HEK293T (cell line): Measurements from ENCODE around the gene DPPA4.
"Not testable (repeated sequence)": the region's sequence is repeated elsewhere in the genome, so short reads cannot be mapped to it uniquely, and the experiment has no call there.

Source experiments
- CTCF ChIA-PET: fragments of 350-600 bp; formaldehyde crosslinking; extraction: SDS; loops from one replicate; lab custom pipeline; 2021; ENCODE audit warnings: antibody characterized with exemption, inconsistent platforms; lab: Yijun Ruan, JAX
- POLR2A ChIA-PET: fragments of 350-600 bp; formaldehyde crosslinking; extraction: SDS; loops from one replicate; lab custom pipeline; 2020; ENCODE audit warnings: antibody characterized with exemption, inconsistent platforms; lab: Yijun Ruan, JAX
- DNase-seq: peaks from one replicate; pipeline ENCODE4 v3.0.0; 2012; ENCODE audit warnings: mixed read lengths; ENCODE audit errors: extremely low spot score
- ARNT ChIP-seq: fragments of 450-650 bp; IDR thresholded peaks from 2 replicates; pipeline ENCODE4 v1.6.1; 2017; ENCODE audit warnings: mild to moderate bottlenecking
- BHLHE40 ChIP-seq: fragments of 450-650 bp; IDR thresholded peaks from 2 replicates; pipeline ENCODE4 v1.6.1; 2016; ENCODE audit warnings: mild to moderate bottlenecking, moderate library complexity, borderline replicate concordance
- CTBP1 ChIP-seq: fragments of 450-650 bp; IDR thresholded peaks from 2 replicates; pipeline ENCODE4 v1.6.1; 2016; ENCODE audit warnings: borderline replicate concordance
- ELF4 ChIP-seq: fragments of 450-650 bp; IDR thresholded peaks from 2 replicates; pipeline ENCODE4 v1.6.1; 2017; ENCODE audit warnings: antibody characterized with exemption
- FOXA1 ChIP-seq: fragments of 450-650 bp; IDR thresholded peaks from 2 replicates; pipeline ENCODE4 v1.6.1; 2016; ENCODE audit warnings: mild to moderate bottlenecking
- FOXK2 ChIP-seq: fragments of 450-650 bp; IDR thresholded peaks from 2 replicates; pipeline ENCODE4 v1.6.1; 2016; ENCODE audit warnings: mild to moderate bottlenecking
- FOXM1 ChIP-seq: fragments of 450-650 bp; IDR thresholded peaks from 2 replicates; pipeline ENCODE4 v1.6.1; 2017; ENCODE audit warnings: mild to moderate bottlenecking, borderline replicate concordance
- HDGF ChIP-seq: fragments of 450-650 bp; IDR thresholded peaks from 2 replicates; pipeline ENCODE4 v1.6.1; 2017; ENCODE audit warnings: antibody characterized with exemption, borderline replicate concordance
- L3MBTL2 ChIP-seq: fragments of 450-650 bp; conservative IDR thresholded peaks from 2 replicates; pipeline ENCODE4 v1.6.1; 2016; ENCODE audit warnings: mild to moderate bottlenecking
- LEF1 ChIP-seq: fragments of 450-650 bp; IDR thresholded peaks from 2 replicates; pipeline ENCODE4 v1.6.1; 2017; ENCODE audit warnings: mild to moderate bottlenecking, borderline replicate concordance
- NFRKB ChIP-seq: fragments of 450-650 bp; IDR thresholded peaks from 2 replicates; pipeline ENCODE4 v1.6.1; 2016; ENCODE audit warnings: mild to moderate bottlenecking, moderate library complexity
- PKNOX1 ChIP-seq: fragments of 450-650 bp; IDR thresholded peaks from 2 replicates; pipeline ENCODE4 v1.6.1; 2016
- SP1 ChIP-seq: fragments of 450-650 bp; IDR thresholded peaks from 2 replicates; pipeline ENCODE4 v1.6.1; 2017
- SUZ12 ChIP-seq: fragments of 450-650 bp; IDR thresholded peaks from 2 replicates; pipeline ENCODE4 v1.6.1; 2016; ENCODE audit warnings: mild to moderate bottlenecking
- TARDBP ChIP-seq: fragments of 450-650 bp; IDR thresholded peaks from 2 replicates; pipeline ENCODE4 v1.6.1; 2016
- ZNF384 ChIP-seq: fragments of 450-650 bp; IDR thresholded peaks from 2 replicates; pipeline ENCODE4 v1.6.1; 2016

Gene DPPA4

DNA sequence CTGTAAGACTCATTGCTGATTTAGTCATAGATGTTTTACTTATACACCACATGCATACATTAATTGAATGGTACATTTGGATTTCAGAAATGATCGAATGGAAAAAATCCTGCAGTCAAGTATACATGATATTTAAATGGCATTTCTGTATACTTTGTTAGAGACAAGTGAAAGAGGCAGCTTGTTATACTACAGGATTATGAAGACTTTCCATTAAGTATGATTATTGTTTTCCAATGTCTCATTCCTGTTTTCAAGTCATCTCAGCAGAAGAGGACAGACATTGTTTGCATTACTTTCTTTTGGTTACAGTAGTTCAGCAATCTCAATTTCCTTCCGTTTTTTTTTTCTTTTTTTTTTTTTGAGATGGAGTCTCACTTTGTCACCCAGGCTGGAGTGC lies 36.6 kb upstream of the DPPA4 start:
- no peak for DNase-seq
- TF ChIP-seq L3MBTL2: no peak
- no peak for TF ChIP-seq NFRKB
- TF ChIP-seq PKNOX1: no peak
- TF ChIP-seq FOXK2: no peak
- TF ChIP-seq FOXM1: no peak
- ChIA-PET POLR2A (no interaction called here), CTCF (no interaction called here)

DNA sequence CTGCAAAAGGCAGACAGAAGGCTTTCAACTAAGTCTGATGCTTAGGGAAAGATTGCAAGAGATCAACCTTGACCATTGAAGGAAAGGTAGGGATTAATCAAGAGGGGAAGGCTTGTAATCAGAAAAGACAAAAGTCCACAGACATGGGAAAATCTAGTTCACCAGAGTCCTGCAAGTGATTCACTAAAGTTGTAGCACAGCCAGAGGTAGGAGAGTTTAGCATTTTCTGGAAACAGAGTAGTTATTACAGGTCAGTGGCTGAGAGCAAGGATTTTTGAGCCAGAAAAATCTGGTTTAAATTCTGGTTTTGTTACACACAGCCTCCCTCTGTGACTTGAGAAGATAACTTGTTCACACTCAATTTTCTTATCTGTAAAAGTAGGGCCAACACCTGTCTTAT lies 35.3 kb upstream of the DPPA4 start:
- TF ChIP-seq ARNT (no peak), ELF4 (no peak), SUZ12 (no peak), CTBP1 (no peak)
- DNase-seq: no peak
- ChIA-PET CTCF (no interaction called here), POLR2A (no interaction called here)

- CTCF ChIA-PET: no interaction called here
- POLR2A ChIA-PET: no interaction called here
- no peak for DNase-seq
- TF ChIP-seq NFRKB (no peak), PKNOX1 (no peak), ZNF384 (no peak), TARDBP (no peak), ELF4 (no peak), FOXM1 (no peak), SP1 (no peak), CTBP1 (no peak), BHLHE40 (no peak), L3MBTL2 (no peak), LEF1 (no peak), FOXK2 (no peak), HDGF (no peak), FOXA1 (no peak), ARNT (no peak)
Measured at GRCh38 chr3:109369510-109369909, 32.2 kb upstream of the DPPA4 start.

GRCh38 chr3:109364088-109364487 lies 26.7 kb upstream of the DPPA4 start:
- CTCF ChIA-PET: no interaction called here

DNA sequence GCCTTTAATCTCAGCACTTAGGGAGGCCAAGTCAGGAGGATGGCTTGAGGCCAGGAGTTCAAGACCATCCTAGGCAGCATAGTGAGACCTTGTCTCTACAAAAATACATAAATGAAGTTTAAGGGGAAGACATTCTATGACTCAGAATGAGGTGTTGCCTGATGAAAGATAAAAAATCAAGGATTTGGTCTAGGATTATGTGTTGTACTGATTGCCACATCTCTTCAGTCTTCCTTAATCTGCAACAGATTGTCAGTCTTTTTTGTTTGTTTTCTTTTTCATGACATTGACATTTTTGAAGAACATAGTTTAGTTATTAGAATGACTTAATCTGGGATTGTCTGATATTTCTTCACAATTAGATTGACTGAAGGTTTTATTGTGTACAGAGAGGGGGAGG lies 26.3 kb upstream of the DPPA4 start:
- DNase-seq: no peak
- ChIA-PET CTCF (no interaction called here), POLR2A (no interaction called here)
- TF ChIP-seq BHLHE40 (no peak), NFRKB (no peak), LEF1 (no peak), ELF4 (no peak), ZNF384 (no peak), FOXA1 (no peak), L3MBTL2 (no peak)

More at GRCh38 chr3:109364088-109364487, 26.7 kb upstream of the DPPA4 start:
- no peak for DNase-seq
- TF ChIP-seq L3MBTL2: no peak
- TF ChIP-seq SUZ12: no peak
- TF ChIP-seq NFRKB: no peak
- no peak for TF ChIP-seq BHLHE40
- TF ChIP-seq SP1: no peak
- POLR2A ChIA-PET: no interaction called here

DNA sequence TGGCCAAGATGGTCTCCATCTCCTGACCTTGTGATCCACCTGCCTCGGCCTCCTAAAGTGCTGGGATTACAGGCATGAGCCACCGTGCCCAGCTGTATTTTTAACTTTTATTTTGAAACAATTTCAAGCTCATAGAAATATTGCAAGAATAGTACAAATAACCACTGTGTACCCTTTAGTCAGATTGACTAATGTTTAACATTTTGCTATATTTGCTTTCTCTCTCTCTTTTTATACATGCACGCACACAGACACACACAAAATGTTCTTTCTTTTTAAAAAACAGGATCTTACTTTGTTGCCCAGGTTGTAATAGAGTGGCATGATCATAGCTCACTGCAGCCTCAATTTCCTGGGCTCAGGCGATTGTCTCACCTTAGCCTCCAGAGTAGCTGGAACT lies 25.5 kb upstream of the DPPA4 start:
- DNase-seq: no peak
- CTCF ChIA-PET: no interaction called here
- POLR2A ChIA-PET: no interaction called here
- no peak for TF ChIP-seq ZNF384
- TF ChIP-seq L3MBTL2: no peak
- no peak for TF ChIP-seq CTBP1

- POLR2A ChIA-PET, DNase-seq: not testable (repeated sequence)
- CTCF ChIA-PET: interaction anchor here (0.7 kb wide), 1 partner anchor 1281 kb away, joined by 3 read pairs; no protein-coding TSS in a partner anchor
Measured at GRCh38 chr3:109358809-109359208, 21.5 kb upstream of the DPPA4 start.

DNA sequence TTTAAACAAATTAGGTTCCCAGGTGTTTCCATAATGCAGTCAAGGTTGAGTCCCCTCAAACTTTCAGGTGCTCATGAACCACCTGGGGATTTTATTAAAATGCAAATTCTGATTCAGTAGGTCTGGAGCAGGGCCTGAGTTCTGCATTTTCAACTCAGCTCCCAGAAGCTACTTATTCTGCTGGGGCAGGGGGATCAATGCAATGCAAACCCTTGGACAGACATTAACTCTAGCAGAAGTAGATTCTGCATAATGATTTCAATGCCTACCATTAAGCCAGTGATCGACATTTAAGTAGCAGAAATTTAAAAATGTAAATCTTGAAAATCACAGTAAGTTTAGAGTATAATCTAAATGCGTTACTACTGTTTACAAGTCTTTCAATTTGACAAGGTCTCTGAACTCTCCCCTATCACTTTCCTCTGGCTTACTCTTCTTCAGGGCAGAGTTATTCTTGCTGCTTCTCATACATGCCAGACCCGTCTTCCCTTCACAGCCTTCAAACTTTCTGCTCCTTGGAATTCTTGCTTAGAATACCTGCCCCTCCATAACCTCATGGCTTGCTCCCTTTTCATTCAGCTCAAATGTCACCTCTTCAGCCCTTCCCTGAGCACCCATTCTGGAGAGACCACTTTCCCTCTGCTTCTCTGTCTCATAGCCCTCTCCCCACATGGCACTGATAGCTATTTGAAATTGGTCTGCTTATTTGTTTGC lies 19.3 kb upstream of the DPPA4 start:
- TF ChIP-seq SP1 (no peak), FOXK2 (no peak), NFRKB (no peak), TARDBP (no peak), ARNT (no peak), FOXA1 (no peak), SUZ12 (no peak), PKNOX1 (no peak), FOXM1 (no peak), LEF1 (no peak), ZNF384 (no peak)
- no peak for DNase-seq
- POLR2A ChIA-PET: no interaction called here

More for the DNA sequence above, 19.3 kb upstream of the DPPA4 start:
- CTCF ChIA-PET: no interaction called here
